GM12878 (cell line): ENCODE results near the gene SDC1. TPM values are rescaled to one million over a fixed set of nuclear protein-coding genes. Genes with fewer than 3 reads are reported as not detected.

Source experiments
- ATF3 ChIP-seq: IDR thresholded peaks from 2 replicates; pipeline ENCODE4 v1.6.1; 2011; ENCODE audit warnings: low read depth, mild to moderate bottlenecking, low read length, moderate library complexity, borderline replicate concordance; ENCODE audit errors: extremely low read depth
- BCLAF1 ChIP-seq: fragments of 450-650 bp; IDR thresholded peaks from 2 replicates; pipeline ENCODE4 v1.6.1; 2017; ENCODE audit warnings: antibody characterized with exemption, mild to moderate bottlenecking, moderate library complexity
- CBX3 ChIP-seq: fragments of 200-600 bp; sonication (generic); IDR thresholded peaks from 2 replicates; pipeline ENCODE4 v1.6.1; 2016; ENCODE audit warnings: low read depth, borderline replicate concordance
- CEBPB ChIP-seq, 2 experiments: fragments of 150-350 bp in 1 of 2; IDR thresholded peaks; 2 replicates each; pipeline ENCODE4 v1.6.1; 2012 to 2014; ENCODE audit warnings: low read depth in 2 of 2, low read length in 2 of 2, borderline replicate concordance in 1 of 2, inconsistent platforms in 1 of 2
- EGR1 ChIP-seq, 2 experiments: IDR thresholded peaks; 1 replicate in 1 of 2; 2 replicates in 1 of 2; pipeline ENCODE4 v1.6.1; 2011 to 2012; ENCODE audit warnings: low read depth in 2 of 2, low read length in 2 of 2, borderline replicate concordance in 1 of 2, mild to moderate bottlenecking in 1 of 2, moderate library complexity in 1 of 2
- FOS ChIP-seq: IDR thresholded peaks from 3 replicates; pipeline ENCODE4 v1.6.1; 2011; ENCODE audit warnings: borderline replicate concordance; ENCODE audit not compliant: insufficient read length; ENCODE audit errors: extremely low read depth
- HDAC6 ChIP-seq: fragments of 200-600 bp; sonication (generic); IDR thresholded peaks from one replicate; pipeline ENCODE4 v1.8.0; 2017; ENCODE audit warnings: antibody characterized with exemption; ENCODE audit not compliant: unreplicated experiment
- JUNB ChIP-seq: IDR thresholded peaks from 2 replicates; pipeline ENCODE4 v1.6.1; 2016; ENCODE audit warnings: antibody characterized with exemption, mild to moderate bottlenecking
- MEF2A ChIP-seq: IDR thresholded peaks from 2 replicates; pipeline ENCODE4 v1.6.1; 2011; ENCODE audit warnings: low read depth, mild to moderate bottlenecking, low read length, moderate library complexity; ENCODE audit not compliant: insufficient read depth
- MYB ChIP-seq: fragments of 150-350 bp; IDR thresholded peaks from 2 replicates; pipeline ENCODE4 v1.6.1; 2014; ENCODE audit warnings: mild to moderate bottlenecking, low read depth, low read length, borderline replicate concordance
- NR2C1 ChIP-seq: fragments of 450-650 bp; IDR thresholded peaks from 2 replicates; pipeline ENCODE4 v1.6.1; 2017; ENCODE audit warnings: antibody characterized with exemption, mild to moderate bottlenecking, moderate library complexity
- PML ChIP-seq: IDR thresholded peaks from 2 replicates; pipeline ENCODE4 v1.6.1; 2012; ENCODE audit warnings: low read length, inconsistent platforms
- RAD21 ChIP-seq: IDR thresholded peaks from 2 replicates; pipeline ENCODE4 v1.6.1; 2011; ENCODE audit warnings: mild to moderate bottlenecking, low read depth, low read length, moderate library complexity; ENCODE audit not compliant: insufficient read depth
- RAD51 ChIP-seq: fragments of 450-650 bp; IDR thresholded peaks from 2 replicates; pipeline ENCODE4 v1.6.1; 2016; ENCODE audit warnings: moderate library complexity, mild to moderate bottlenecking, inconsistent platforms
- SKIL ChIP-seq: fragments of 450-650 bp; IDR thresholded peaks from 2 replicates; pipeline ENCODE4 v1.6.1; 2017; ENCODE audit warnings: mild to moderate bottlenecking, low read depth, inconsistent platforms; ENCODE audit not compliant: poor library complexity, severe bottlenecking
- TARDBP ChIP-seq: IDR thresholded peaks from 2 replicates; pipeline ENCODE4 v1.6.1; 2016; ENCODE audit warnings: borderline replicate concordance
- TBL1XR1 ChIP-seq: IDR thresholded peaks from 2 replicates; pipeline ENCODE4 v1.6.1; 2012; ENCODE audit warnings: low read depth, low read length, improper control_type of control experiment
- TCF12 ChIP-seq: IDR thresholded peaks from 2 replicates; pipeline ENCODE4 v1.6.1; 2011; ENCODE audit warnings: low read depth, mild to moderate bottlenecking, low read length
- TCF3 ChIP-seq: IDR thresholded peaks from 2 replicates; pipeline ENCODE4 v1.6.1; 2012; ENCODE audit warnings: low read depth, mild to moderate bottlenecking, low read length, borderline replicate concordance; ENCODE audit not compliant: insufficient read depth
- YBX1 ChIP-seq: fragments of 450-650 bp; IDR thresholded peaks from 2 replicates; pipeline ENCODE4 v1.6.1; 2016; ENCODE audit warnings: antibody characterized with exemption
- ZBTB33 ChIP-seq: fragments of 450-650 bp; IDR thresholded peaks from 2 replicates; pipeline ENCODE4 v1.6.1; 2017; ENCODE audit warnings: mild to moderate bottlenecking
- ZNF384 ChIP-seq: IDR thresholded peaks from 2 replicates; pipeline ENCODE4 v1.6.1; 2012; ENCODE audit warnings: low read depth, mild to moderate bottlenecking, low read length, improper control_type of control experiment, borderline replicate concordance
- polyA plus RNA-seq, 11 experiments: library from polyadenylated mRNA; depleted of rRNA in 4 of 11; unstranded in 6 of 11; stranded (reverse) in 5 of 11; fragments of >200 nt; fragmentation: Nextera tagmentation in 4 of 11; fragmentation: Illumina TruSeq in 1 of 11; extraction: Ambion mirVana in 4 of 11; extraction: Trizol in 1 of 11; gene quantifications; 1 replicate in 1 of 11; 2 replicates in 10 of 11; pipeline versions ENCODE4 v1.2.1 to v1.2.3, GENCODE V29; 2011 to 2016; ENCODE audit warnings: inconsistent platforms in 2 of 11, missing spikeins in 2 of 11, low read depth in 1 of 11
- total RNA-seq, 4 experiments: library from RNA; depleted of rRNA in 3 of 4; stranded (reverse); fragments of >200 nt in 3 of 4; fragmentation: Illumina TruSeq in 1 of 4; extraction: Trizol in 1 of 4; gene quantifications; 2 replicates each; pipeline versions ENCODE4 v1.2.1 to v1.2.3, GENCODE V29; 2013 to 2021

The SDC1 gene
- total and polyA plus RNA-seq, 10 of the 15 experiments (the other 5 are each of a cell fraction or from before 2014, with no cell fraction given), result 0.85 to 36.8 (median 23.7) TPM

GRCh38 chr2:20222014-20222768 lies 2.7 kb downstream of the SDC1 start (continued):
- TF ChIP-seq ZBTB33 (no peak), TARDBP (no peak), BCLAF1 (no peak), JUNB (no peak; the same call in 1 of the 2 replicates), YBX1 (0 out of 2 replicates have a peak, but pooled peaks have one; percentile 14), HDAC6 (no peak), TCF3 (no peak), EGR1 (IDR thresholded peaks at IDR 0.05; ENCODE audit: borderline replicate concordance in 1 of 2, low read depth in 2 of 2, low read length in 2 of 2) (no peak), SKIL (peak; percentile 70), TCF12 (no peak), ZNF384 (no peak), RAD51 (no peak), MYB (no peak), ATF3 (no peak), PML (no peak), MEF2A (0 out of 2 replicates have a peak, but pooled peaks have one; percentile 26), TBL1XR1 (0 out of 2 replicates have a peak, but pooled peaks have one; percentile 49), NR2C1 (no peak), CBX3 (no peak), CEBPB (IDR thresholded peaks at IDR 0.05; ENCODE audit: borderline replicate concordance in 1 of 2, low read depth in 2 of 2, low read length in 2 of 2) (no peak), FOS (no peak), RAD21 (0 out of 2 replicates have a peak, but pooled peaks have one; percentile 9)
